Measurements from ENCODE around the gene AGPAT2.

The AGPAT2 gene

DNA sequence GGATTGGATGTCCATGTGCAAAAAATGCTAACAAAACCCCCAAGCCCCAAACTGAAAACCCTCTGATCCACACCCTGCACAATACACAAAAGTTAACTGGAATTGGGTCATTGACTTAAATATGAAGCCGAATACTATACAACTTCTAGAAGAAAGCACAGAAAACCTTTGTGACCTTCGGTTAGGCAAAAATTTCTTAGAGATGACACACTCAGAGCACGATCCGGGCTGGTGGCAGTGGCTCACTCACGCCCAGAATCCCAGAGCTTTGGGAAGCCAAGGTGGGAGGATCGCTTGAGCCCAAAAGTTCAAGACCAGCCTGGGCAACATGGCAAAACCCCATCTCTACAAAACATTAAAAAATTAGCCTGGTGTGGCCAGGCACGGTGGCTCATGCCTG lies 23.3 kb upstream of the AGPAT2 start:
- no peak for TF ChIP-seq GLIS3 (CRISPR knock-in tag; IDR thresholded peaks at IDR 0.05)
- TF ChIP-seq ARNTL (CRISPR knock-in tag; IDR thresholded peaks at IDR 0.05; ENCODE audit: borderline replicate concordance, low read depth) = no peak
- TF ChIP-seq ZNF8 (CRISPR knock-in tag; IDR thresholded peaks at IDR 0.05) = no peak
- no peak for TF ChIP-seq PPARA (CRISPR knock-in tag; IDR thresholded peaks at IDR 0.05; ENCODE audit: borderline replicate concordance)
- TF ChIP-seq, protein P1, sequence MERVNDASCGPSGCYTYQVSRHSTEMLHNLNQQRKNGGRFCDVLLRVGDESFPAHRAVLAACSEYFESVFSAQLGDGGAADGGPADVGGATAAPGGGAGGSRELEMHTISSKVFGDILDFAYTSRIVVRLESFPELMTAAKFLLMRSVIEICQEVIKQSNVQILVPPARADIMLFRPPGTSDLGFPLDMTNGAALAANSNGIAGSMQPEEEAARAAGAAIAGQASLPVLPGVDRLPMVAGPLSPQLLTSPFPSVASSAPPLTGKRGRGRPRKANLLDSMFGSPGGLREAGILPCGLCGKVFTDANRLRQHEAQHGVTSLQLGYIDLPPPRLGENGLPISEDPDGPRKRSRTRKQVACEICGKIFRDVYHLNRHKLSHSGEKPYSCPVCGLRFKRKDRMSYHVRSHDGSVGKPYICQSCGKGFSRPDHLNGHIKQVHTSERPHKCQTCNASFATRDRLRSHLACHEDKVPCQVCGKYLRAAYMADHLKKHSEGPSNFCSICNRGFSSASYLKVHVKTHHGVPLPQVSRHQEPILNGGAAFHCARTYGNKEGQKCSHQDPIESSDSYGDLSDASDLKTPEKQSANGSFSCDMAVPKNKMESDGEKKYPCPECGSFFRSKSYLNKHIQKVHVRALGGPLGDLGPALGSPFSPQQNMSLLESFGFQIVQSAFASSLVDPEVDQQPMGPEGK (CRISPR knock-in tag; IDR thresholded peaks at IDR 0.05; ENCODE audit: borderline replicate concordance) = no peak
- TF ChIP-seq SNAI2 (CRISPR knock-in tag; IDR thresholded peaks at IDR 0.05) = no peak
- TF ChIP-seq ESRRG (CRISPR knock-in tag; IDR thresholded peaks at IDR 0.05) = no peak
- TF ChIP-seq TCF4 (CRISPR knock-in tag; IDR thresholded peaks at IDR 0.05; ENCODE audit: borderline replicate concordance) = no peak
- no peak for TF ChIP-seq ISL1 (CRISPR knock-in tag; IDR thresholded peaks at IDR 0.05)
- TF ChIP-seq OSR1 (CRISPR knock-in tag; IDR thresholded peaks at IDR 0.05) = no peak
- TF ChIP-seq, protein P2, sequence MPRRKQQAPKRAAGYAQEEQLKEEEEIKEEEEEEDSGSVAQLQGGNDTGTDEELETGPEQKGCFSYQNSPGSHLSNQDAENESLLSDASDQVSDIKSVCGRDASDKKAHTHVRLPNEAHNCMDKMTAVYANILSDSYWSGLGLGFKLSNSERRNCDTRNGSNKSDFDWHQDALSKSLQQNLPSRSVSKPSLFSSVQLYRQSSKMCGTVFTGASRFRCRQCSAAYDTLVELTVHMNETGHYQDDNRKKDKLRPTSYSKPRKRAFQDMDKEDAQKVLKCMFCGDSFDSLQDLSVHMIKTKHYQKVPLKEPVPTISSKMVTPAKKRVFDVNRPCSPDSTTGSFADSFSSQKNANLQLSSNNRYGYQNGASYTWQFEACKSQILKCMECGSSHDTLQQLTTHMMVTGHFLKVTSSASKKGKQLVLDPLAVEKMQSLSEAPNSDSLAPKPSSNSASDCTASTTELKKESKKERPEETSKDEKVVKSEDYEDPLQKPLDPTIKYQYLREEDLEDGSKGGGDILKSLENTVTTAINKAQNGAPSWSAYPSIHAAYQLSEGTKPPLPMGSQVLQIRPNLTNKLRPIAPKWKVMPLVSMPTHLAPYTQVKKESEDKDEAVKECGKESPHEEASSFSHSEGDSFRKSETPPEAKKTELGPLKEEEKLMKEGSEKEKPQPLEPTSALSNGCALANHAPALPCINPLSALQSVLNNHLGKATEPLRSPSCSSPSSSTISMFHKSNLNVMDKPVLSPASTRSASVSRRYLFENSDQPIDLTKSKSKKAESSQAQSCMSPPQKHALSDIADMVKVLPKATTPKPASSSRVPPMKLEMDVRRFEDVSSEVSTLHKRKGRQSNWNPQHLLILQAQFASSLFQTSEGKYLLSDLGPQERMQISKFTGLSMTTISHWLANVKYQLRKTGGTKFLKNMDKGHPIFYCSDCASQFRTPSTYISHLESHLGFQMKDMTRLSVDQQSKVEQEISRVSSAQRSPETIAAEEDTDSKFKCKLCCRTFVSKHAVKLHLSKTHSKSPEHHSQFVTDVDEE (CRISPR knock-in tag; IDR thresholded peaks at IDR 0.05) = no peak
- TF ChIP-seq ZNF565 (CRISPR knock-in tag; conservative IDR thresholded peaks at IDR 0.05; ENCODE audit: low read depth) = no peak
- no peak for TF ChIP-seq TOX (CRISPR knock-in tag; IDR thresholded peaks at IDR 0.05; ENCODE audit: borderline replicate concordance)
- ATAC-seq = no peak

DNA sequence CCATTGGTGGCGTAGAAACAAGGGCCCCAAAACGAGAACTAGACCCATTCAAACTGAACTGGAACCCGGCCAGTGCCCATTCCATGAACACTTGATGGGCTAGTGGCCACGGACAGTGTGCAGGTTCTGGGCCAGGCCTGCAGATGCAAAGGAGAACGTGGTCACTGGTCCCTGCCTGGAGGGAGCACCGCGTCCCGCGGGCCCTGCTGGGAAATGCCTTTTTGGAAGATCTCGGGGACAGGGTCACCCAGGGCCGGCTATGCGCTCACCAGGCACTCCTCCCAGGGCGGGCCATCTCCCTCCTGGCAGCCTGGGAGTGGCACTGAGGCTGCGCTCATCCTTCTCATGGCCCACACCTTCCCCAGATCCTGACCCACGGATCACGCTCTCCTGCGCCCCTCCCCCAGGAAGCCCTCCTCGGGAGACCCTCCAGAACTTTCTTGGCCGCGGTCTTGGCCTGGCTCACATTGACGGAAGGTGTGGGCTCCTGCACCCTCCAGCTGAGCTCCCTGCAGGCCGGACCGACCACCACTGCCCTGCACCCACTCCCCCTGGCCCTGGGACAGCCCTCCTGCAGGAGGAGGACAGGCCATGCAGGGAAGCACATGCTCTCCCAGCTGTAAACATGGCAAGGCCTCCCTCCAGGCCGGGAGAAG lies 22.3 kb upstream of the AGPAT2 start:
- no peak for ATAC-seq
- TF ChIP-seq GLIS3 (CRISPR knock-in tag; IDR thresholded peaks at IDR 0.05) (no peak), ZFP30 (CRISPR knock-in tag; IDR thresholded peaks at IDR 0.05) (no peak), ZFP3 (CRISPR knock-in tag; IDR thresholded peaks at IDR 0.05) (no peak), TCF4 (CRISPR knock-in tag; IDR thresholded peaks at IDR 0.05; ENCODE audit: borderline replicate concordance) (no peak), CSDC2 (CRISPR knock-in tag; IDR thresholded peaks at IDR 0.05) (no peak), ESRRG (CRISPR knock-in tag; IDR thresholded peaks at IDR 0.05) (no peak), OSR1 (CRISPR knock-in tag; IDR thresholded peaks at IDR 0.05) (no peak)
- TF ChIP-seq, protein P3, sequence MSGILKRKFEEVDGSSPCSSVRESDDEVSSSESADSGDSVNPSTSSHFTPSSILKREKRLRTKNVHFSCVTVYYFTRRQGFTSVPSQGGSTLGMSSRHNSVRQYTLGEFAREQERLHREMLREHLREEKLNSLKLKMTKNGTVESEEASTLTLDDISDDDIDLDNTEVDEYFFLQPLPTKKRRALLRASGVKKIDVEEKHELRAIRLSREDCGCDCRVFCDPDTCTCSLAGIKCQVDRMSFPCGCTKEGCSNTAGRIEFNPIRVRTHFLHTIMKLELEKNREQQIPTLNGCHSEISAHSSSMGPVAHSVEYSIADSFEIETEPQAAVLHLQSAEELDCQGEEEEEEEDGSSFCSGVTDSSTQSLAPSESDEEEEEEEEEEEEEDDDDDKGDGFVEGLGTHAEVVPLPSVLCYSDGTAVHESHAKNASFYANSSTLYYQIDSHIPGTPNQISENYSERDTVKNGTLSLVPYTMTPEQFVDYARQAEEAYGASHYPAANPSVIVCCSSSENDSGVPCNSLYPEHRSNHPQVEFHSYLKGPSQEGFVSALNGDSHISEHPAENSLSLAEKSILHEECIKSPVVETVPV (CRISPR knock-in tag; IDR thresholded peaks at IDR 0.05) = no peak
- TF ChIP-seq, protein P4, sequence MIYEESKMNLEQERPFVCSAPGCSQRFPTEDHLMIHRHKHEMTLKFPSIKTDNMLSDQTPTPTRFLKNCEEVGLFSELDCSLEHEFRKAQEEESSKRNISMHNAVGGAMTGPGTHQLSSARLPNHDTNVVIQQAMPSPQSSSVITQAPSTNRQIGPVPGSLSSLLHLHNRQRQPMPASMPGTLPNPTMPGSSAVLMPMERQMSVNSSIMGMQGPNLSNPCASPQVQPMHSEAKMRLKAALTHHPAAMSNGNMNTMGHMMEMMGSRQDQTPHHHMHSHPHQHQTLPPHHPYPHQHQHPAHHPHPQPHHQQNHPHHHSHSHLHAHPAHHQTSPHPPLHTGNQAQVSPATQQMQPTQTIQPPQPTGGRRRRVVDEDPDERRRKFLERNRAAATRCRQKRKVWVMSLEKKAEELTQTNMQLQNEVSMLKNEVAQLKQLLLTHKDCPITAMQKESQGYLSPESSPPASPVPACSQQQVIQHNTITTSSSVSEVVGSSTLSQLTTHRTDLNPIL (CRISPR knock-in tag; IDR thresholded peaks at IDR 0.05; ENCODE audit: low read depth) = no peak

DNA sequence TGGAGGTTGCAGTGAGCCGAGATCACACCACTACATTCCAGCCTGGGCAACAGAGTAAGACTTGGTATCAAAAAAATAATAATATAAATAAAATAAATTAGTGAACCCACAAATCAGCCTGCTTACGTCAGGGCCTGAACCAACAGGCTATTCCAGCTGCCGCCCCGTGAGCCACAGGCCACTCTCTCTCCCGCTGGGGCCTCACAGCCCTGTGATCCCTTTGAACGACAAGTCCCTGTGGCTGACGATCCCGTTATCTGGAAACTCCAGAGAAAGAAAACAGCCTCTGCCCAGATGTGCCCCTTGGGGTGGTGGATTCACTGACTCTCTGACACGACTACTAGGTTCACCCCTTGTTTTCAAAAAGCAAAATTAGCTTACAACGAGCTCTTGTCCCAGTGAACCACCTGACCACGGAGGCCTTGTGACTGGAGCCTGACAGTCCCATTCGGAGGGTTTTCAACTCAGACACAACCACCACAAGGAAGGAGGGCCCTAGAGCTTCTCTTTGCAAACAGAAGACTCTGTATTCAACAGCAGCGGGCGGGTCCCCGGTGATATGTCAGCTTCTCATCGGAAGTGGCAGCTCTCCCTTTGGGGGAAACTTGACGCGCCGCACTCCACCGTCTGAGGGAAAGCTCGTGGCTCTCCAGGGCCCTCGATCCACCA lies 20.7 kb upstream of the AGPAT2 start:
- TF ChIP-seq ZFP3 (CRISPR knock-in tag; IDR thresholded peaks at IDR 0.05) (no peak), ESRRG (CRISPR knock-in tag; IDR thresholded peaks at IDR 0.05) (no peak), ARNTL (CRISPR knock-in tag; IDR thresholded peaks at IDR 0.05; ENCODE audit: borderline replicate concordance, low read depth) (no peak), ZNF8 (CRISPR knock-in tag; IDR thresholded peaks at IDR 0.05) (no peak), SNAI2 (CRISPR knock-in tag; IDR thresholded peaks at IDR 0.05) (no peak), BACH2 (CRISPR knock-in tag; IDR thresholded peaks at IDR 0.05; ENCODE audit: borderline replicate concordance) (no peak), CSDC2 (CRISPR knock-in tag; IDR thresholded peaks at IDR 0.05) (no peak), RARB (CRISPR knock-in tag; IDR thresholded peaks at IDR 0.05) (no peak), OSR1 (CRISPR knock-in tag; IDR thresholded peaks at IDR 0.05) (no peak), PPARA (CRISPR knock-in tag; IDR thresholded peaks at IDR 0.05; ENCODE audit: borderline replicate concordance) (no peak), TOX (CRISPR knock-in tag; IDR thresholded peaks at IDR 0.05; ENCODE audit: borderline replicate concordance) (no peak), ZNF70 (CRISPR knock-in tag; IDR thresholded peaks at IDR 0.05) (no peak), GLIS3 (CRISPR knock-in tag; IDR thresholded peaks at IDR 0.05) (no peak)
- TF ChIP-seq, protein P3 (CRISPR knock-in tag; IDR thresholded peaks at IDR 0.05) = no peak
- TF ChIP-seq, protein P2 (CRISPR knock-in tag; IDR thresholded peaks at IDR 0.05) = no peak

More for the DNA sequence above, 20.7 kb upstream of the AGPAT2 start:
- ATAC-seq = no peak

All from SK-N-SH treated with all-trans-retinoic acid at 6 μM for 48 hours (cell line).